Measurements from ENCODE around the gene PRCC.

DNA sequence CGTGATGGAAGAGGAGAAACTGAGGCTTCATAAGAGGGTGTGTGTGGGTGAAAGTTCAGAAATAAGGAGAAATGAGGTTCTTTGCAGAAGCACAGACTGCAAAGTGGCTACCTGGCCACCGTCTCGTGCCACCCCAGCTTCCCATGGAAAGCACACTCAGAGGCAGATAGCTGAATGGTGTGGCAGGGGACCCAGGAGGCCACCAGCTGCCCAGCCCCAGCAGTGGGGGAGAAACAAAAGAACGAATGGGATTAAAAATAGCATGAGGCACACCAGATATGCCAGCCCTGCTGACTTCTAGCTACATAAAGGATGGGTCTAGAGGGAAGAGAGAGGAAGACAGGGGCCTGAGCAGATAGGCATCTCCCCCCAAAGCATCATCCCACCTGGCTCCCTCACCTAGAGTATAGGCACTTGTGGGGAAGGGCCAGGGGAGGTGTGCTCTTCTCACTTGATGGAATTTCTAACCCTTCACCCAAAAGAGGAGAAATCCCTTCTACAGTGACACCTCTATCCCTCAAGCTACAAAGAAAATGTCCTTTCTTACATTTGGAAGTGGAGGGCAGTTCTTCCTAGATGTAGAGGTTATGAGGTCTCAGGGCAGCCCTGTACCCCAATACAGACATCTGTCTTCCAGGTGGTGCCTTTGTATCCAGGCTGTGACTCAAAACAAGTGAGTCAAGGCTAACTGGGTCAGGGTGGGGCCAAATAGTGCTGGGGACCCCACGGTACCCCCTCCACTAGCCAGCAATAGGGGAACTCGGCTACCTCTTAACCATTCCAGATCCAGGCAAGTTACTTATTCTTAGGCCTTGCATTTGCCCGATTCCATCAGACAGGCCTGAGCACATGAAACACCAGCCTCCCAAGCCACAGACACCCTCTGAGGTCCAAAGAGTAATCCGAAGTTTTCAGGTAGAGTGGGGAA, 19.3 kb upstream of the PRCC start:
- TF ChIP-seq POLR2A (IDR thresholded peaks at IDR 0.05), result no peak
- no peak for TF ChIP-seq CTCF (IDR thresholded peaks at IDR 0.05 in 8 of 11, conservative IDR thresholded peaks at IDR 0.05 in 3 of 11)
- no peak for TF ChIP-seq POLR2AphosphoS5 (IDR thresholded peaks at IDR 0.05)

All from spleen (tissue), 7 donors.